Measurements from ENCODE around the gene PAWR.

GRCh38 chr12:79661629-79662028, 29.1 kb downstream of the PAWR start:
- TF ChIP-seq, protein P1, sequence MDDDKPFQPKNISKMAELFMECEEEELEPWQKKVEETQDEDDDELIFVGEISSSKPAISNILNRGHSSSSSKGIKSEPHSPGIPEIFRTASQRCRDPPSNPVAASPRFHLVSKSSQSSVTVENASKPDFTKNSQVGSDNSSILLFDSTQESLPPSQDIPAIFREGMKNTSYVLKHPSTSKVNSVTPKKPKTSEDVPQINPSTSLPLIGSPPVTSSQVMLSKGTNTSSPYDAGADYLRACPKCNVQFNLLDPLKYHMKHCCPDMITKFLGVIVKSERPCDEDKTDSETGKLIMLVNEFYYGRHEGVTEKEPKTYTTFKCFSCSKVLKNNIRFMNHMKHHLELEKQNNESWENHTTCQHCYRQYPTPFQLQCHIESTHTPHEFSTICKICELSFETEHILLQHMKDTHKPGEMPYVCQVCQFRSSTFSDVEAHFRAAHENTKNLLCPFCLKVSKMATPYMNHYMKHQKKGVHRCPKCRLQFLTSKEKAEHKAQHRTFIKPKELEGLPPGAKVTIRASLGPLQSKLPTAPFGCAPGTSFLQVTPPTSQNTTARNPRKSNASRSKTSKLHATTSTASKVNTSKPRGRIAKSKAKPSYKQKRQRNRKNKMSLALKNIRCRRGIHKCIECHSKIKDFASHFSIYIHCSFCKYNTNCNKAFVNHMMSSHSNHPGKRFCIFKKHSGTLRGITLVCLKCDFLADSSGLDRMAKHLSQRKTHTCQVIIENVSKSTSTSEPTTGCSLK (tag by site-specific recombination; IDR thresholded peaks at IDR 0.05), result no peak
- TF ChIP-seq CTCF (tag by site-specific recombination; IDR thresholded peaks at IDR 0.05) (no peak), ZNF677 (tag by site-specific recombination; IDR thresholded peaks at IDR 0.05) (no peak), TCF7L2 (IDR thresholded peaks at IDR 0.05; ENCODE audit: borderline replicate concordance, low read depth, low read length) (no peak), FEZF1 (tag by site-specific recombination; IDR thresholded peaks at IDR 0.05) (no peak), ZNF24 (tag by site-specific recombination; IDR thresholded peaks at IDR 0.05) (no peak), ZNF138 (tag by site-specific recombination; IDR thresholded peaks at IDR 0.05; ENCODE audit: borderline replicate concordance) (no peak), ZNF785 (tag by site-specific recombination; IDR thresholded peaks at IDR 0.05) (no peak), ZNF670 (tag by site-specific recombination; IDR thresholded peaks at IDR 0.05; ENCODE audit: low read depth) (no peak)
